HG03439 (cell line): Measurements from ENCODE around the gene CHL1.

Experiments
- ATAC-seq: cut with Tn5 transposase; IDR thresholded peaks from one replicate; pipeline ENCODE4 v1.9.1; 2021; ENCODE audit warnings: mild to moderate bottlenecking, moderate library complexity; ENCODE audit not compliant: unreplicated experiment

Gene CHL1

DNA sequence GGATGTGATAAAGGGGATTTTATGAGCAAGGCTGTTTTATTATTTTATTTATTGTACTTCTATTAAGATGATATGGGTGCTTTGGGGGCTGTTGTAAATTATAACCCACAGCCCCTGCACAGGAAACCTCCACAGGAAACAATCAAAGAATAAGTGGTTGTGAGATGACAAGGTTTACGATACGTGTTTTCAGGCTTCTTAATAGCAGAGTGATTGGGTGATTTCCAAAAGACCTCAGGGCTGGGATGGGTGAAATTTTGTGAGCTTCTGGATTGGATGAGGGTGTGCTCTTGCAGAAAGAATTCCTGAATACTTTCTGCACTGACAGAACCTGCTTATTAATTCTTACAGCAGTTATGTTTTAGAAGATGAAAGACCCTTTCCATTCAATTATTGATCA is 21.4 kb downstream of the CHL1 start:
- no peak for ATAC-seq

DNA sequence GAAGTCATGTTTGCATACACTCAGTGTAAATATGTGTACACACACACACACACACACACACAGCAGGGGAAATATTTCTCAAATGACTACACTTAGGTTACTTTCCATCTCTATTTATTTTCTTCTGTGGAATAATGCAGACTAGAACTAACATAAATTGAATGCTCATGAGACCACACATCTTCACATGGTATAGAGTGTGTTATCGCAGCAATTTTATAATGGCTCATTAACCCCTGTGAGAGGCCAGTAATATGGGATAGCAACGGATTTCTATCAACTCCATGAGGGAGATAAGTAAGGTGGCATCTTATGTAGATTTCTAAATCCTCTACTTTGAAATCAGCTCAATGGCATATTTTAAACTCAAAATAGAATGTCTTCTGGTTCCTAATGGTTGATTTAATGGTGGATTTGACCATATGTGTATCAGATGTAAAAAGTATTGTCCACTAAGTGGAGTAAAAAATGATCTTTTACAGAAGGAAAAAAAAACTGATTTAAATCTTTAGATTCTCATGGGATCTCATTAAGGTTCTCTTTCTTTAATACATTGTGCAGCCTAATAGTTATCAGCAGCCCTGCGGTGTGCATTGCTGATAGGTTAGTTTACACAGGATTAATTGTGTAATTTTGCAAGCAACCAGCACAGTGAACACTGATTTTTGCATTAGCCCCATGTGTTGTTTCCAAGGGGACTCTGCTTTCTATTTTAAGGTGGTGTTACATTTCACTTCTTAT is 32.0 kb downstream of the CHL1 start:
- no peak for ATAC-seq

GRCh38 chr3:229183-229661 is 32.7 kb downstream of the CHL1 start:
- ATAC-seq, result no peak

DNA sequence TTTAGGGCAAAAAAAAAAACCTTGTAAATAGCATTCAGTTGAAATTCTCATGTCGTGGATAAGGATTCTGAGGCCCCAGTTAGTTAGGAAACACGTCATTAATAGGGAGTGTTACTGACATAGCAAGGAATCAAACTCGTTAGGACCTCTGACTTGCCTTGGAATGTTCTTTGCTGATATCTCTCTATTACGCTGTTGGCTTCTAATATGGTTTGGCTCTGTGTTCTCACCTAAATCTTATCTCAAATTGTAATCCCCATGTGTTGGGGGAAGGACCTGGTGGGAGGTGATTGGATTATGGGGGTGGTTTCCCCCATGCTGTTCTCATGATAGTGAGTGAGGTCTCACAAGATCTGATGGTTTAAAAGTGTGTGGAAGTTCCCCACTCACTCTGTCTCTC is 40.3 kb downstream of the CHL1 start:
- no peak for ATAC-seq

GRCh38 chr3:242602-243355 is 46.2 kb downstream of the CHL1 start:
- no peak for ATAC-seq

DNA sequence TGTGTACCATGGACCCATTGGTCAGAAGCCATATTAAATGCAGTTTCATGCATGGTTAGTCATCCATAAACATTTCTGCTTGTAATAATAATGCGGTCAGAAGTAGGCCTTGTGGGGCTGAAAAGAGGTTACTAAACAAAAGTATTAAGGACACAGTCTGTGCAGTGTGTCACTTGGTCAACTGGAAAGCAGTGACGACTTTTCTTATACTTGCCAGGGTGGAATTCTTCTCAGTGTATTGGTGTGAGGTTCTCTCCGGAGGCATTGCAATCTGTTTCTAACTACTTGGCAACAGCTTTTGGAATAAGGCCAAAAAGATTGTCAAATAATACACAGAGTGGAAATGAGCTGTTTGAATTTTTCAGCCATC is 46.8 kb downstream of the CHL1 start:
- ATAC-seq, result no peak

DNA sequence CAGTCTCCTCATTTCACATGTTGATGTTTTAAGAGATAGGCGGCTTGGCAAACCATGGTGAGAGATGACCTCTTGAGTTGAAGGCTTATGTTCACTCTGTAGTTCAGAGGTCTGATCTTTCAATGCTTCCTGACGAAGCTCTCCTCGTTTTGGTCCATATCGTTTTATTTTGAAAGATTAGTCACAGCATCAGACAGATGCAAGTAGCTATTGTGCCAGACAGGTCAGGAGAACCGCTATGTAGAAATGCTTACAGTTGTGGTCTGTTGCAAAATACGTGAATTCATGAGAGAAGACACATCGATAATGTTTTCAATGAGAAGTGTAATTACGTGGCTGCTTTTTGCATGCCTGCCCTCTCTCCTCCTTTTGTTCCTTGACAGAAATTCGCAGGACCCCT is 47.5 kb downstream of the CHL1 start:
- ATAC-seq, result no peak

DNA sequence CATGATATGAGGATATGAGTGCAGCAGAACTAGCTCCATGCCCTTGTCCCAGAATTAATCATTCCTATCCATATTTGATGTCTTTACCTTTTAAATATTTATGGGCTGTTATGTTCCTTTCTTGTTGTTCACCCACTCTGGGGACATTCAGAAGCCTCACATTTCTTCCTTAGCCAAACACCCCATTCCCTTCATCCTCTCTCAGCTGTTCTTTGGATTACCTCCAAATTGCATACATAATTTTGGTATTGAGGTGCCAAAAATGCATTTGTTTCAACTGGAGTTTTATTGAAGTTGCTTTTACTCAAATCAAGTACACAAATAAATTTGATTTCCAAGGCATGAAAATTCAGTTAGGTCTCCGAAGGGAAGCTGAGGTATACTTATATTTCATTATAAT is 51.4 kb downstream of the CHL1 start:
- ATAC-seq, result no peak

- no peak for ATAC-seq
These were observed 52.4 kb downstream of the CHL1 start for GRCh38 chr3:248864-249520.

- ATAC-seq, result no peak
These were observed 53.2 kb downstream of the CHL1 start for GRCh38 chr3:249587-250262.

- ATAC-seq, result no peak
These were observed 59.9 kb downstream of the CHL1 start for GRCh38 chr3:256501-256900.

DNA sequence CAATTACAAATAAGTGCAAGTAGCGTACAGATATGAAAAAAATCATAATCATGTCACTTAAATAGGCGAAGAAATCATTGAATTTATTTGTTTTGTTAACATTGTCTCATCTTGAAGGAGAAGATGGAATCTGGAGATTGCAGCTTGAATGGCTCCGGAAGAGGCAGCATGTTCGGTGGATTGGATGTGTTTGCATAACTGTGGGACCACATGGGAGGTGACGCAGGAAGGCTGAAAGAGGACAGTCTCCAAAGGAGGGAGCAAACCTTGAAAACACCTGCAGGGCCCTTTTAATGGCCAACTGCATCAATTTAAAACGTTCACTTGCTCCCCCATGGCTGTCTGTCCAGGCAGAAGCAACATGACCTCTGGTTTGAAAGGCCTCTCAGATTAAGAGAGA is 61.3 kb downstream of the CHL1 start:
- no peak for ATAC-seq

DNA sequence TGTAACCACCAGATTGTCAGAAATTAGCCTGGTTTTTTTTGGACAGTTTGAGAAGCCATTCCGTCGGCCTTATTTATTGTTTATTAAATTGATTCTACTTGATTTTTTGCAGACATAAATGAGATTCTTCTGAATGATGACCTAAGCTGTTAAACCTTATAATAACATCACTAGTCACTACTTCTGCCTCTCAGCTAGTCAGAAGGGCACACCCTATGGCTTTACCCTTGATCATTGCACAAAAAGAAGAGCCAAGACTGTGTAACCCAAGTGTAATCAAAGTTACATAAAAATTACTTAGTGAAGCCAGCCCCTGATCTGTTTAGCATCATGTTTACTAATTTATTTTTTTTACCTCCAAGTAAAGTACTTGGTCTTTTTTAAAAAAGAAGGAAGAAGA is 64.3 kb downstream of the CHL1 start:
- ATAC-seq, result no peak

DNA sequence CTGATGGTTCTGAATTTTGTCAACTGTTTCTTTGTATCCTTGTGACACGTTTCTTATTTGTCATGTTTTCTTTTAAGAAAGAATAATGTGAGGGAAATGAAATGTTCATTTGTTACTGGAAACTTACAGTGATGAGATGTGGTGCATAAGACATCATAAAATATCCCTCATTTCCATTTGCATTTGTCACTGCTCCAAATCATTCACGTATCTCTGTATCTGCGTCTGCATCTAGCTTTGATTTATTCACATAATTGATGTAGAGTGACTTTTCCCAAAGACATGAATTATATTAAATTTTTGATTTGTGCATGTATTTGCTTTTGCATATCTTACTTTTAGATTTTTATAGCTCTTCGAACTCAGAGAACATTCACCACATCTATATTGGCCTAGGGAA is 66.8 kb downstream of the CHL1 start:
- no peak for ATAC-seq

DNA sequence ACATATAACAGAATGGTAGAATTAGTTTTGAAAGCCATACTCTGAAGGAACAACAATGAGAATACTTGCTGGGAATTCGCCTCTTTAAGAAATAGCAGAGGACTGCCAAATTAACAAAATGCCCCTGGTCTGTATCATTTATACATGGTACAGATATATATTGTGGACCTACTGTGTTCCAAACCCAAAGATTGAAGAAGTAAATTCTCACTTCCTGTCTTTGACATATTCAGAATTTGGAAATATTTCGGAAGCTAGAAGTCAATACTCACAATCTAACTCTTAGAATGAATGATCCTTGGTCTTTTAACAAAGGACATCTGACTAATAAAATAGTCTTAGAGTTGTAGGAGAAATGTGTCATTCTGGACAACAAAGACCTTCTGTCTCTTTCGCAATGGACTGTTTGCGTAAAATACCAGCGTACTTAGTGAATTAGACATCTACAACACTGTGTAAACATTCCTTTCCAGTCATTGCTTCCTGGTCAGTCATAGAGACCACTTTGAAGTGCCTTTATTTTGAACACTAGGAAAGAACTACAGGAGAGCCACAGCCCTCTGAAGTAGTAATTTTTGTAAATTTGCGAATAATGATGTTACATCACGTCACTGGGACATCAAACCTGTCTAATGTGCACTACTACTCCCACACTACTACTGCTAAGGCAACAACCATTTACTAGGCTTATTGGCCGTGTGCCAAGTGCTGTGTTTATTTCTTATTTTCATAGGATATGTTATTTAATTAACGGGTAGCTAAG is 68.0 kb downstream of the CHL1 start:
- ATAC-seq, result no peak

DNA sequence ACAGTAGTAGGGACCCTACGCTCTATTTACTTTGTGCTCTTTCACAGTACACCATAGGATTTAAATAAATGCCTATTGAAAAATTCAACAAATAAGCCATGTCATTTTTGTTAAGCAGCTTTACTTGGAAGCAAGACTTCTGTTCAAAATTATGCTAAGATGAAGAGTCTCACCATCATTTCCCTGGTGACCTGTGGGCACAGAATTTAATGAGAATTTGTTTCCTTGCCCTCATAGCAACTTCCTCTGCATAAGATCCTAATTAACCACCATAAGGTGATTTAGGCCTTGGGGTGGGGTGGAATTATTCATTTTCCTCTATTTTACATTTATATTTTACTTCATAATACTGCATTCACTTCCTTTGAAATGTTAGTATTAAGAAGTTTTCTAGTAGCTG is 70.5 kb downstream of the CHL1 start:
- ATAC-seq, result no peak

GRCh38 chr3:270688-271087 is 74.1 kb downstream of the CHL1 start:
- ATAC-seq, result no peak

DNA sequence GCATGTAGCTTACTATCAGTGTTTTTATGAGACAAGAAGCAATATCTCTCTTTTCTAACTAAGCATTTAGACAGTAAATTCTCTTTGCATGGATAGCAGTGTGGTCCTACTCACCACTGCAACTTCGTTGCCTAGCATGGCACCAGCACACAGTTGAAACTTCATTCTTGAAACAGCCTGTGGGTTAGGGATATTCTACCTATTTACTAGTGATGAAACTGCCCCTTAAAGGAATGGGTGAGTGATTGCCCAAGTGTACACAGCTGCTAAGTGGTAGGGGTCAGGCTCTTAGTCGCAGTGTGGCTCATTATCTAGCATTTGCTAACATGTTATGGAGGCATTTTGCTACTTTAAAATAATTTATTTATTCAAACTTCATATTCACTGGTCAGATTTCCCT is 78.4 kb downstream of the CHL1 start:
- no peak for ATAC-seq

DNA sequence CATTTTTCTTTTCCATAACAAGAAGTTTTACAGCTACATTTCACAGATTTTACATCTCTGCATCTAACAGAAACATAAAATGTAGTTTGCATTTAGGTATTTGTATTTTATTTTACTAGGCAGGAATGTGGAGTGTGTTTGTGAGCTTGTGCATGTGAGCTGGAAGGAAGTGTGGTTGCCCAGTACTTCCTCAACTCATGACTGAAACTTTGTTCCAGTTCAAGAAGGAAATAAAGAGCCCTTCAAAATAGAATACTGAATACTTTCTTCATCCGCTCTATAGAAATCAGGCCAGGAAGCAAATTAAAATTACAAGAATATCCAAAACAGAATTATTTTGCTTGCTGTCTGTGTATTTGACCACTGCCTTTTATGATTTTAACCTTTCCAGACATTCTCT is 81.3 kb downstream of the CHL1 start:
- ATAC-seq, result peak; percentile 17

GRCh38 chr3:278300-279064 is 81.9 kb downstream of the CHL1 start:
- ATAC-seq, result peak; percentile 87
